Activated T-helper 9 cell treated with anti-CD3 and anti-CD28 coated beads, Interleukin-2, amount 50 U/mL, for 16 hours (primary cell): ENCODE measurements around the gene UTP4.
A peak's percentile ranks its signal among the peaks of the same experiment; 100 is the strongest.

Experiments
- DNase-seq: peaks from one replicate; pipeline ENCODE4 v3.0.0-alpha.2; 2020; ENCODE audit warnings: low read depth

Gene UTP4

DNA sequence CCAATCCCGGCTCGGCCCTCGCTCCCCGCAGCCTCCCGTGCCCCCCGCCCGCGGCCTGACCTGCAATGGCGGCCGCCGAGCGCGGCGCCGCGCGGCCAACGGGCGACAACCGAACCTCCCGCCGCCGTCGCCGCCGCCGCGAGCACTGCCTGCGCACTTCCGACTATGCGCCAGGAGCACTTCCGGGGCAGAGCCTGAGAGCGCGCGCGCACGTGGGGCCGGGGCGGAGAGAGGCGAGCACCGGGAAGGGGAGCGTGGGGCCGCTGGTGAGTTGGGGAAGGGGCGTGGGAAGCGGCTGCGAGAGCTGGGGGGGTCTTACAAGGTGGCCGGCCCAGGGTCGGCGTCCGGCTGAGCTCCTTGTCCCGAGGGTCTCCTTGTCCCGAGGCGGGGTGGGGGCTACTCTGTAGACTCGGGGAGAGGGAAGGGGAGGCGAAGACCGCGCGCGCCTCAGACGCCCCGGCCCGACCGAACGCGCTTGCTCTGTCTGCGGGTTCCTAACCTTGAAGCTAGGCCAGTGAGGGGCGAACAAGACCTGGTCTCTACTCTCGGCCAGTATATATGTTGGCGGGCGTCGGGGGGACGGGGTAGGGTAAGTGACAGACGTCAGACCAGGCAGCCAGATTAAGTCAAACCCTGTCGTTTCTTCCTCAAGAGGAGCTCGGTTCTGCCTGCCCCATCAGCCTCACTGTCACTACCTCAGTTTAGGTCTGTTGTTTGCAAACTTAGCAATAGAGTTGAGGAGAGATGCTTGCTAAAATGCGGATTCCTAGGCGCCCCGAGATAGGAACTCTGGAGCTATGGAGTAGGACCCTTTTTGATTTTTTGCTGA, at the start of gene UTP4, which contains the start of gene CHTF8:
UTP4 (plus strand) TSS at position 226 of the 829 bp plus-strand sequence. CDS start 811 bp downstream, outside the sequence.
CHTF8 (minus strand) TSS at position 165 of the 829 bp plus-strand sequence. CDS start 11,130 bp downstream, outside the sequence.
- peak; percentile 85 for DNase-seq

DNA sequence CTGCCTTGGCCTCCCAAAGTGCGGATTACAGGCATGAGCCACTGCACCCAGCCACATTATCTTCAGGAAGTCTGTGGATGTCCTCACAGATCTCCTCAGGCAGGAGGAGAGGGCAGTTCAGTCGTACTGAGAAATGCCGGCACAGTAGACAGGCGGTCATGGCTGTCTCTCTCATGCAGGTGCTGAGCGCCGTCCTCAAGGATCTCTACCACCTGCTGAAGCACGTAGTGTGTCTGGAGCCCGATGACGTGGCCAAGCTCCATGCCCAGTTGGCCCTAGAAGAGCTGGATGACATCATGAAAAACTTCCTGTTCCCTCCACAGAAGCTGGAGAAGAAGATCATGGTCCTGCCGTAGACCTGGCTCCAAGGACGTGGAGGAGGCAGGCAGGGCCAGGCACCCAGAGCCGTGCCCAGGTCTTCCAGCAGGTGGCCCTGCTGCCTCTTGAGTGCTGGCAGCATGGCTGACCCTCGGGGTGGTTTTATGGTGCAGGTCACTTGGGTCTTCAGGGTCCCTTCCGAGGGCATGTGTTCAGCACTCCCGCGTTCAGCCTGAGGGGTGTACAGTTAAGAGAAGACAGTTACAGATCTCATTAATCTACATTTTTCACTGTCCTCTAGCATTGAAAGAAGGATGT, 49.0 kb upstream of the UTP4 start:
- no peak for DNase-seq

DNA sequence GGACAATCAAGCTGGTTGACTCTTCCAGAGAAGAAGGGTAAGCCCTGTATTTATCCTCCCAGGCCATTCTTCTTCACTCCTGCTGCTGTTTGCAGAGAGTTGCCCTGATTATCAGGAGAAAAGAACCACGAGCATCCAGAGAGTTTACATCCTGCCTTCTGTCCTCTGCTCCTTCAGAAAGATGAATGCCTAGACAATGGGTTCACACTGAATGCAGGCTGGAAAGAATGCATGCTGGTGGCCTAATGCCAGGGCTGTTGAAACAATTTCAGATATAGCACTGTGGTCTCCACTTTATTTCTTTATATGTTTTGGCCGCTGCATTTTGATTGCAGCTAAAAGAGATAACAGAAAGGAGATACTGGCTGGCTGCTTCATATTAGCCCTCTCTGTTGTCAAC, 48.2 kb upstream of the UTP4 start:
- no peak for DNase-seq

DNA sequence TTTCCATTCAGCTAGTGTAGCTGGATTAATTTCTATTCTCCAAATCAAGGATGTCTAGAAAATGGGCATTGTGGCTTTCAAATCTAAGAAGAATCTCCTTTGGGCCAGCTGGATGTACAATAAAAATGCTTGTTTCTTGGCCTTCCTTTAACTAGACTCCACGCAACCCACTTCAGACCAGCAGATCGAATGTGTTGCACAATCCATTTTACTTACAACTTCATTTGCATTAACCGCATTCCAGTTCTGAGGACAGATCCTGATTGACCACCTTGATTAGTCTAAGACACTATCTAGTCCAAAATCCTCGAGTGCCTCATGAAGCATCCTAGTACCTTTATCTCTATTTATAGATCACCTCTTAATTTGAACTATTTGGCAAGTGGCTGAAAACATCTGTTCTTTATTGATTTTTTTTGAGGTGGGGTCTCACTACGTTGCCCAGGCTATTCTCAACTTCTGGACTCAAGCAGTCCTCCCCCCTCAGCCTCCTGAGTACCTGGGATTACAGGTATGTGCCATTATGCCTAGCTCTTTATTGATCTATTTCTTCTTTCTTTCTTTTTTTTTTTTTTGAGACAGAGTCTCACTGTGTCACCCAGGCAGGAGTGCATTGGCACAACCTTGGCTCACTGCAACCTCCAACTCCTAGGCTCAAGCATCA, 47.3 kb upstream of the UTP4 start:
- no peak for DNase-seq

DNA sequence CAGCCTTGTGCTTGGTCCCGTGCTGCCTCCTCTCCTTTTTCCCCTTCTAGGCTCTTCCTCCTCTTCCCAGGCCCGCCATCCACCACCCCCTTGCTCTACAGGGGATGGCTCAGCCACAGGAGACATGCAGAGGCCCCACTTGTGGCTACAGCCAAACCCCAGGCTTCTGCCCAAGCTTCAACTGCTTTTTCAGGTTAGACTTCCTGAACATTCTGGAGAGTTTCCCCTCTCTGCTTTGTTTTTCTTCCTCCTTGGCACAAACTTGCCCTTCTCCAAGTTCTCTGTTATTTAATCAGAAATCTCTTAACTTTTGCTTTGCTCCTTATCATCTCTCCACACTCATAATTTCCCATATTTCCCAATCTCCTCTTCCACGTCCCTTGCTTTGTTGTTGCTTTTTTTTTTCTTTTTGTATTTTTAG, 45.3 kb upstream of the UTP4 start:
- no peak for DNase-seq

DNA sequence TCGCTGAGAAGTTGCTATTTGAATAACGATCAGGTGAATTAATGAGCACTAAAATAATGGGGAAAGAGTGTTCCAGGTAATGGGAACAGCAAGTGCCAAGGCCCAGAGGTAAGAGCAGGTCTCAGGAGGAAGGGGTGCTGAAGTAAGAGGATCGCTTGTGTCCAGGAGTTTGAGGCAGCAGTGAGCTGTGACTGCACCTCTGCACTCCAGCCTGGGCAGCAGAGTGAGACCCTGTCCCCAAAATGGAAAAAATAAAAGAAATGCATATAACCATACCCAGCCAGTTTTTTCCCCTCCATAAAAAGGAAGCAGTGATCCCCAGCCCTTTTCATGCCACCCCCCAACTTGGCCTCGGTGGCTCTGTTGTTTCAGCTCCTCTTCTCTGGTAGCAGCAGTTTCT, 43.8 kb upstream of the UTP4 start:
- DNase-seq, result no peak

DNA sequence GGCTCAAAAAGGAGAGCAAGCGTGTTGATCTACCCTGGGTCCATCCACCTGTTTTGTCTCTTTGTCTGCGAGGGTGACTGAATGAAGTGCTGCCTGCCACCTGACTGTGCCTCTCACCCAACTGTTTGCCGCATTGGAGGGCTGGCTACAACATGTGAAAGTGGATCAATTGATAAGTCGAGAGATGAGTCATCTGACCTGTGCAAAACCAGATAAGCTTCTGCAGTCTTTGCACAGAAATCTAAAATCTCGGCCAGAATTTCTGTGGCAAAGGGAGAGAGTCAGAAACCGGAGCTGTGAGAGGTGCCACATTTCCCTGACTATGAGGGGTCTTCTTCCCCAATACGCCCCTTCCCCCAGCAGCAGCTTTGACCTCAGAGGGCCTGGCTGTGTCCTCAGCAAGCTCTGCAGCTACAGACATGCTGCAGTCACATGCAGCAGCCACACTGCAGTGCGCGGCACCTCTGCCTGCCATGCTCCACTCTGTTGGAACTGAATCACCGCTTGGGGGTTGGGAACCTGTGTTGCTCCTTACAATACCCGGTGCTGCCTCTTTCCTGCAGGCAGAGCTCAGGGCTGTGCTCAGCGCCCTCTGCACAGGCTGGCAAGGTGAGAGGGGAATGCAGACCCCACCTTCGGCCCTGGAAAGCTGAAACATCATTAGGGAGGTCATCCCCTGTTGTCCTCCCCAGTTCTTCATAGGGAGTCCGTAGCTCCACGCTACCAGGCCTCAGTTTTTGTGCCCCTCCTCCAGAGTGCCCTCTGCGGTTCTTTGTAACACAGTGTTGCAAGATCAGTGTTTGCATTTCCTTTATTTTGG, 43.1 kb upstream of the UTP4 start:
- no peak for DNase-seq

DNA sequence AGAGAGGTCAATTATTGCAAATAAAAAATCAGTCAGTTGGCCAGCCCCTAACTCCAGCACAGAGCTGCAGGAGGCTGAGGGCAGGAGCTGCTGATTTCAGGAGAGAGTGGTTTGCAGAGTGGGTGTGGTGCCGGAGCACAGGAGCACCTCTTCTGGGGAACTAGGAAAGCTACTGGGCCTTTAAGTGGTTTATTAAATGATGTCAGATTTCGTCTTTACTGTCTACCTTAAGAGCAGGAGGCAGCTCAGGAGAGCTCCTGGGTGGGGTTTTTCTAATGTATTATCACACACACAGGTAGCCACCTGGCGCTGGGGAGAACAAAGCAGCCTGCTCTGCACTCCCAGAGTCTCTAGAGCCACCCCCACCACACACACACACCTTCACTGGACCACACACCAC, 38.5 kb upstream of the UTP4 start:
- DNase-seq, result no peak

DNA sequence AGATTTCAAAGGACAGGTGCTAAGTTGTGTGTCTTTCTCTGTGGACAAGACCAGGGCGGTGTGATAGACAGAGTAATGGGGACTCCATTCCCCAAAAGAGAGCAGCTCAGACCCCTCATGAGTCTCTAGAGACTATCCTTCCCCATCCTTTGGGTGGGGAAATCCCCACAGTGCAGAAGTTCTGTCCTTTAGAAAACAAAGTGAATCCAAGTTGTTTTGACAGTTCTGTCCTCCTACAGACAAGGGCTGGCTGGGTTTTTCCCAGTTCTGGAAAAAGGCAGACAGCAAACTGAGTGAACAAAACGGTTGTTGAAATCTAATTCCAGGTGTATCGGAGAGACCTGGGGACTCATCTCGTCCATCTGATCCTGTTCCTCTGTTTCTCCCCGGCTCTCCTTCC, 37.9 kb upstream of the UTP4 start:
- no peak for DNase-seq

- no peak for DNase-seq
Observed at GRCh38 chr16:69095193-69095592, 37.3 kb upstream of the UTP4 start.

DNA sequence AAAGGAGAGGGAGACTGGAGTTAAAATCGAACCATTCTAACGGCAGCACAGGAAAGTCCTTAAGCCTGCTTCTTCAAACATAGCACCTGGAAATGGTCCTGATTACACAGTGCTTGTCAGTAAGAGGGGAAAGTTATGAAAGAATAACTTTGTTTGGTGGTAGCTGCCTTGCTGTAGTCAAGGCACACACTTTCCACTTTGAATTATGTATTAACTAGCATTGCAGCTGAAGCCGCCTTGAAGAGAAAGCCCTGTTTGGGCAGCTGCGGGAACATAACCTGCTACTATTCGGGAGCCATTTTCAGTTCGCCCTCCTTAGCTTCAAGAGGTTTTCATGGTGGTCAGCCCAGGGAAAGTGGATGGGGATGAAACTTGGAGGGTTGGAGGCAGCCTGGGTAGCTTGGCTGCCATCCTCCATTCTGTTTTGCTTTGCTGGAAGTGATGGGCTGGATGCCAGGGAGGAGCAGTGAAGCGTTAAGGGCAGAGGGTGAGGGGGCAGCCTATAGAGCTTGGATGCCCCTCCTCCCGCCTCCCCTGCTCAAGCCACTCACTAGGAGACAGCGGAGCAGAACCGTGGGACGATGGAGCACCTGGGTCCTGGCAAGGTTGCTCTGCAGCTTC, 32.3 kb upstream of the UTP4 start:
- DNase-seq, result no peak

GRCh38 chr16:69105501-69106361, 26.7 kb upstream of the UTP4 start, which contains the start of gene HAS3:
Gene HAS3, plus strand, starts transcription at chr16:69105653. Its CDS starts 3,743 bp downstream, at chr16:69109396.
- DNase-seq, result no peak

GRCh38 chr16:69106491-69107315, 25.7 kb upstream of the UTP4 start:
- no peak for DNase-seq

DNA sequence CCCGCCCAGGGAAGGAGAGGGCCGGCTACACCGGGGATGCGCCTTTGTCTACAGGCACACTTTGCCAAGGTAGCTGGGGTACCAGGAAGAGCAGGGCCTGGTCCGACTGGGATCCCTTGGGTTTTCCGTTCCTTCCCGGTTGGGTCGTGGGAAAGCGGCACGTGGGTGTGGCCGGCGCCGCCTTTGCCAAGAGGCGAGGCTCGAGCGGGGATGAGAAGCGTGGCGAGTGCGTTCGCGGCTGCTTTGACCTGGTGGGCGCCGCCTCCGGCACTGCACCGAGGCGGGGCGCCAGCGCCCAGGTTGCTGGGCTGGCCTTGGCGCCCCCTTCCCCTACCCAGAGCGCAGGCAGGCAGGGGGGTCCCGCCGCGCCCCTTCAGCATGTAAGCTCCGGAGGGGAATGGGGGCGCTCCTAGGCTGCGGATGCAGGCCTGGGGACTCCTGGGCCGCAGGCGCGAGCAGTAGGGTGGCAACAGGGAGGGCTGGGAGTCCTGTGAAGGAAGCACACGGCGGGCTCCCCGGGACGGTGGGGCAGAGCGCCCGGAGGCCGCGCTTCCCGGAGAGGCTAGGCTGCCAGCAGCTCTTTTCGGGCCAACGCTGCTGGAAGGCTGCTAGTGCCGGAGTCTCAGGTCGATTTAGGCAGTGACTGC, 25.0 kb upstream of the UTP4 start:
- DNase-seq, result no peak

- DNase-seq, result no peak
Observed at GRCh38 chr16:69108064-69108904, 24.2 kb upstream of the UTP4 start.

DNA sequence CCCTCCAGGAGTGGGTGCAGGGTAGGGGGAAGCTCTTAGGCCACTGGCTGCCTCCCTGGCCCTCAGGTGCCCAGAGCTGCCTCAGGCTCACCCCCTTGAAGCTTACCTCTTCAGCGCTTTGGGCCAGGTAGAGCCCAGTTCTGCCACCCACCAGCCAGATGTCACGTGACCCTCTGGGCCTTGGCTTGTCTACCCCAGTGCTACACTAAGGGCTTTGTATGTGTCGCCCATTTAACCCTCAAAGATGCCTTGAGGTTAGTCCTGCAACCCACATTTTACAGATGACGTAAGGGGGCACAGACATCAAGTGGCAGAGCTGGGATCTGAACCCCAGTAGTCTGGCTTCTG, 23.6 kb upstream of the UTP4 start:
- DNase-seq, result no peak

DNA sequence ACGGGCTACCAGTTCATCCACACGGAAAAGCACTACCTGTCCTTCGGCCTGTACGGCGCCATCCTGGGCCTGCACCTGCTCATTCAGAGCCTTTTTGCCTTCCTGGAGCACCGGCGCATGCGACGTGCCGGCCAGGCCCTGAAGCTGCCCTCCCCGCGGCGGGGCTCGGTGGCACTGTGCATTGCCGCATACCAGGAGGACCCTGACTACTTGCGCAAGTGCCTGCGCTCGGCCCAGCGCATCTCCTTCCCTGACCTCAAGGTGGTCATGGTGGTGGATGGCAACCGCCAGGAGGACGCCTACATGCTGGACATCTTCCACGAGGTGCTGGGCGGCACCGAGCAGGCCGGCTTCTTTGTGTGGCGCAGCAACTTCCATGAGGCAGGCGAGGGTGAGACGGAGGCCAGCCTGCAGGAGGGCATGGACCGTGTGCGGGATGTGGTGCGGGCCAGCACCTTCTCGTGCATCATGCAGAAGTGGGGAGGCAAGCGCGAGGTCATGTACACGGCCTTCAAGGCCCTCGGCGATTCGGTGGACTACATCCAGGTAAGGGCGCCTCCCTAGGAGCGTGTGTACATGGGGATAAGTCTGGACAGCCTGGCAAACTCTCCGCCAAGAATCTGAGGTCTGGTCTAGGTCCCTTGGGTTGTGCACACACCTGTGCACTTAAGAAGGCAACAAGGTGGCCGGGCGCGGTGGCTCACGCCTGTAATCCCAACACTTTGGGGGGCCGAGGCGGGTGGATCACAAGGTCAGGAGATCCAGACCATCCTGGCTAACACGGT, 22.8 kb upstream of the UTP4 start:
- DNase-seq, result no peak
